Measurements from ENCODE around the gene COL4A6. TPM values are rescaled to one million over a fixed set of nuclear protein-coding genes. Genes with fewer than 3 reads are reported as not detected.

COL4A6 gene
- polyA plus RNA-seq, 1 experiment: 20.2 TPM

- ChIA-PET CTCF (no interaction called here), POLR2A (no interaction called here)
Observed at GRCh38 chrX:108366644-108367406, 71.4 kb downstream of the COL4A6 start.

GRCh38 chrX:108362026-108362425 lies 76.2 kb downstream of the COL4A6 start:
- Histone ChIP-seq H3K27ac (ENCODE audit: low read depth, low read length) (no peak overlapping the region), H3K4me3 (ENCODE audit: low read depth, low read length) (no peak overlapping the region), H3K27me3 (ENCODE audit: control insufficient read depth, insufficient read depth, low read length) (no peaks in the 10 kb centered on the region), H3K9me3 (ENCODE audit: control insufficient read depth, insufficient read depth, low read length) (no peaks in the 10 kb centered on the region)
- DNase-seq (ENCODE audit: low read depth, low spot score): no peak
- CTCF ChIA-PET: no interaction called here
- POLR2A ChIA-PET: no interaction called here
- TF ChIP-seq CTCF (IDR thresholded peaks at IDR 0.05; ENCODE audit: low read depth, low read length): no peak

More at GRCh38 chrX:108366644-108367406, 71.4 kb downstream of the COL4A6 start:
- TF ChIP-seq CTCF (IDR thresholded peaks at IDR 0.05; ENCODE audit: low read depth, low read length): no peak
- H3K9me3 ChIP-seq (ENCODE audit: control insufficient read depth, insufficient read depth, low read length): no peaks in the 10 kb centered on the region
- no peak overlapping the region for H3K27ac ChIP-seq (ENCODE audit: low read depth, low read length)
- no peak overlapping the region for H3K4me3 ChIP-seq (ENCODE audit: low read depth, low read length)
- no peak for DNase-seq (ENCODE audit: low read depth, low spot score)
- H3K27me3 ChIP-seq (ENCODE audit: control insufficient read depth, insufficient read depth, low read length): no peaks in the 10 kb centered on the region

GRCh38 chrX:108361316-108361715 lies 76.9 kb downstream of the COL4A6 start:
- POLR2A ChIA-PET: interaction anchor here (0.6 kb wide), 1 partner anchor 1257 kb away, joined by 3 read pairs; no protein-coding TSS in a partner anchor
- no peaks in the 10 kb centered on the region for H3K9me3 ChIP-seq (ENCODE audit: control insufficient read depth, insufficient read depth, low read length)
- H3K4me3 ChIP-seq (ENCODE audit: low read depth, low read length): no peak overlapping the region
- DNase-seq (ENCODE audit: low read depth, low spot score): no peak
- TF ChIP-seq CTCF (IDR thresholded peaks at IDR 0.05; ENCODE audit: low read depth, low read length): no peak
- H3K27me3 ChIP-seq (ENCODE audit: control insufficient read depth, insufficient read depth, low read length): no peaks in the 10 kb centered on the region
- CTCF ChIA-PET: no interaction called here
- no peak overlapping the region for H3K27ac ChIP-seq (ENCODE audit: low read depth, low read length)

GRCh38 chrX:108359806-108360602 lies 78.2 kb downstream of the COL4A6 start:
- no peak for TF ChIP-seq CTCF (IDR thresholded peaks at IDR 0.05; ENCODE audit: low read depth, low read length)
- H3K9me3 ChIP-seq (ENCODE audit: control insufficient read depth, insufficient read depth, low read length): no peaks in the 10 kb centered on the region
- H3K4me3 ChIP-seq (ENCODE audit: low read depth, low read length): no peak overlapping the region
- H3K27ac ChIP-seq (ENCODE audit: low read depth, low read length): no peak overlapping the region
- DNase-seq (ENCODE audit: low read depth, low spot score): peak; percentile 33
- H3K27me3 ChIP-seq (ENCODE audit: control insufficient read depth, insufficient read depth, low read length): no peaks in the 10 kb centered on the region
- CTCF ChIA-PET: no interaction called here
- POLR2A ChIA-PET: no interaction called here

GRCh38 chrX:108353452-108353851 lies 84.8 kb downstream of the COL4A6 start:
- CTCF ChIA-PET: no interaction called here
- H3K27me3 ChIP-seq (ENCODE audit: control insufficient read depth, insufficient read depth, low read length): no peaks in the 10 kb centered on the region
- no peak for TF ChIP-seq CTCF (IDR thresholded peaks at IDR 0.05; ENCODE audit: low read depth, low read length)
- H3K9me3 ChIP-seq (ENCODE audit: control insufficient read depth, insufficient read depth, low read length): no peaks in the 10 kb centered on the region
- H3K4me3 ChIP-seq (ENCODE audit: low read depth, low read length): no peak overlapping the region
- POLR2A ChIA-PET: no interaction called here
- no peak for DNase-seq (ENCODE audit: low read depth, low spot score)
- no peak overlapping the region for H3K27ac ChIP-seq (ENCODE audit: low read depth, low read length)
